Nephron progenitor cell (in vitro differentiated cells): ENCODE data around the gene SNAPC2.

ENCODE experiments used
- DNase-seq: peaks from one replicate; pipeline ENCODE4 v3.0.0; 2021
- H3K27ac Mint-ChIP-seq: 2 replicates; pipeline ENCODE4 v1.8.0; 2021; ENCODE audit warnings: mild to moderate bottlenecking, moderate library complexity, mixed read lengths
- H3K27me3 Mint-ChIP-seq: 2 replicates; pipeline ENCODE4 v1.8.0; 2021; ENCODE audit warnings: mild to moderate bottlenecking, low read depth, mixed read lengths; ENCODE audit not compliant: poor library complexity
- H3K36me3 Mint-ChIP-seq: 2 replicates; pipeline ENCODE4 v1.8.0; 2021; ENCODE audit warnings: low read depth, mixed read lengths
- H3K4me1 Mint-ChIP-seq: 2 replicates; pipeline ENCODE4 v1.8.0; 2021; ENCODE audit warnings: mixed read lengths
- H3K4me3 Mint-ChIP-seq: 2 replicates; pipeline ENCODE4 v1.8.0; 2021; ENCODE audit warnings: mild to moderate bottlenecking, moderate library complexity, mixed read lengths
- H3K9me3 Mint-ChIP-seq: 2 replicates; pipeline ENCODE4 v1.8.0; 2021; ENCODE audit warnings: mild to moderate bottlenecking, moderate library complexity, mixed read lengths
- TF ChIP-seq, protein P1 (sequence below): fragments of 200-600 bp; sonication (generic); IDR thresholded peaks from 2 replicates; pipeline ENCODE4 v1.5.0; 2021; ENCODE audit warnings: antibody characterized with exemption

Gene SNAPC2

GRCh38 chr19:7942981-7943443 lies 22.9 kb downstream of the SNAPC2 start:
- H3K27me3 Mint-ChIP-seq = no peaks in the 10 kb centered on the region
- peaks cover 25% of the 10 kb centered on the region for H3K36me3 Mint-ChIP-seq
- TF ChIP-seq, protein P1, sequence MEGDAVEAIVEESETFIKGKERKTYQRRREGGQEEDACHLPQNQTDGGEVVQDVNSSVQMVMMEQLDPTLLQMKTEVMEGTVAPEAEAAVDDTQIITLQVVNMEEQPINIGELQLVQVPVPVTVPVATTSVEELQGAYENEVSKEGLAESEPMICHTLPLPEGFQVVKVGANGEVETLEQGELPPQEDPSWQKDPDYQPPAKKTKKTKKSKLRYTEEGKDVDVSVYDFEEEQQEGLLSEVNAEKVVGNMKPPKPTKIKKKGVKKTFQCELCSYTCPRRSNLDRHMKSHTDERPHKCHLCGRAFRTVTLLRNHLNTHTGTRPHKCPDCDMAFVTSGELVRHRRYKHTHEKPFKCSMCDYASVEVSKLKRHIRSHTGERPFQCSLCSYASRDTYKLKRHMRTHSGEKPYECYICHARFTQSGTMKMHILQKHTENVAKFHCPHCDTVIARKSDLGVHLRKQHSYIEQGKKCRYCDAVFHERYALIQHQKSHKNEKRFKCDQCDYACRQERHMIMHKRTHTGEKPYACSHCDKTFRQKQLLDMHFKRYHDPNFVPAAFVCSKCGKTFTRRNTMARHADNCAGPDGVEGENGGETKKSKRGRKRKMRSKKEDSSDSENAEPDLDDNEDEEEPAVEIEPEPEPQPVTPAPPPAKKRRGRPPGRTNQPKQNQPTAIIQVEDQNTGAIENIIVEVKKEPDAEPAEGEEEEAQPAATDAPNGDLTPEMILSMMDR = no peak
- no peak for DNase-seq
- peak overlapping the region; percentile 100 for H3K27ac Mint-ChIP-seq
- H3K9me3 Mint-ChIP-seq = peaks cover 3% of the 10 kb centered on the region
- peaks cover 20% of the 10 kb centered on the region for H3K4me1 Mint-ChIP-seq
- peak overlapping the region; percentile 94 for H3K4me3 Mint-ChIP-seq

- Mint-ChIP-seq H3K4me1 (peaks cover 20% of the 10 kb centered on the region), H3K27me3 (no peaks in the 10 kb centered on the region), H3K27ac (peak within 1 kb of the TSS; percentile 100), H3K36me3 (peaks cover 27% of the 10 kb centered on the region), H3K4me3 (peak within 1 kb of the TSS; percentile 94), H3K9me3 (peaks cover 5% of the 10 kb centered on the region)
- DNase-seq = peak; percentile 97
- TF ChIP-seq, protein P1 = no peak
These were observed 23.5 kb downstream of the SNAPC2 start, which contains the start of gene TIMM44 for GRCh38 chr19:7943444-7944176. TSS of gene TIMM44 (minus strand) at chr19:7943666. CDS start at chr19:7943651, 15 bp downstream.

- Mint-ChIP-seq H3K27me3 (no peaks in the 10 kb centered on the region), H3K4me3 (peak overlapping the region; percentile 94), H3K4me1 (peaks cover 20% of the 10 kb centered on the region), H3K27ac (peak overlapping the region; percentile 100), H3K9me3 (peaks cover 5% of the 10 kb centered on the region), H3K36me3 (peaks cover 25% of the 10 kb centered on the region)
- TF ChIP-seq, protein P1 = peak; percentile 79
- peak; percentile 87 for DNase-seq
These were observed 24.1 kb downstream of the SNAPC2 start for GRCh38 chr19:7944177-7944761.

DNA sequence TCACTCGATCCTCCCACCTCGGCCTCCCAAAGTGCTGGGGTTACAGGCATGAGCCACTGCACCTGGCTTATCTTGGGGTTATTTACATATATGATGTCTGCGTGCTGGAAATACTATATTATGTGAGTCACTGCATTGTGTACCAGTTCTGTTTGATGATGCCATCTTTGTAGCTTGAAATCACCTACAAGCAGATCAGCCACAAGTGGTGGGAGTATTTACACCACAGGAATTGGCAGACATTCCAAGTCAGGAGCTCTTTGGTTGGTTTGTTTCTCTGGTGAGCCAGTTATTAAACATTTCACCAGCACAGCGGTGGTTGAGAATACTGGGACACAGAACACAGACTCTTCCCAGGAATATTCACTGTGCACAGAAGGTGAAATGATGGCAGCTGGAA lies 27.8 kb downstream of the SNAPC2 start:
- H3K9me3 Mint-ChIP-seq = peaks cover 5% of the 10 kb centered on the region
- H3K27ac Mint-ChIP-seq = no peak overlapping the region
- H3K4me3 Mint-ChIP-seq = no peak overlapping the region
- peaks cover 6% of the 10 kb centered on the region for H3K4me1 Mint-ChIP-seq
- DNase-seq = no peak
- TF ChIP-seq, protein P1 = no peak
- H3K27me3 Mint-ChIP-seq = no peaks in the 10 kb centered on the region
- peaks cover 15% of the 10 kb centered on the region for H3K36me3 Mint-ChIP-seq

- no peaks in the 10 kb centered on the region for H3K27me3 Mint-ChIP-seq
- peaks cover 2% of the 10 kb centered on the region for H3K9me3 Mint-ChIP-seq
- no peak for DNase-seq
- peaks cover 17% of the 10 kb centered on the region for H3K36me3 Mint-ChIP-seq
- peaks cover 9% of the 10 kb centered on the region for H3K4me1 Mint-ChIP-seq
- TF ChIP-seq, protein P1 = no peak
- H3K4me3 Mint-ChIP-seq = no peak overlapping the region
- no peak overlapping the region for H3K27ac Mint-ChIP-seq
These were observed 32.9 kb downstream of the SNAPC2 start for GRCh38 chr19:7953060-7953459.
